Neutrophil (primary cell): ENCODE results near the gene ERG.

Experiments
- H3K27ac ChIP-seq: fragments of 200-600 bp; sonication (generic); 2 replicates; pipeline ENCODE4 v1.5.1; 2016; ENCODE audit warnings: mild to moderate bottlenecking, moderate library complexity
- H3K27me3 ChIP-seq: fragments of 200-600 bp; sonication (generic); 2 replicates; pipeline ENCODE4 v1.6.0; 2016; ENCODE audit warnings: mild to moderate bottlenecking
- H3K36me3 ChIP-seq: fragments of 200-600 bp; sonication (generic); 2 replicates; pipeline ENCODE4 v1.5.1; 2017
- H3K4me1 ChIP-seq, 2 experiments: fragments of 200-600 bp in 1 of 2; sonication (generic) in 1 of 2; 1 replicate in 1 of 2; 2 replicates in 1 of 2; pipeline versions ENCODE4 v1.5.1 to v1.6.1; 2013 to 2016; ENCODE audit warnings: low read depth in 1 of 2, low read length in 1 of 2, mild to moderate bottlenecking in 1 of 2, moderate library complexity in 1 of 2; ENCODE audit not compliant: control insufficient read depth in 1 of 2, insufficient read depth in 1 of 2
- H3K4me3 ChIP-seq, 2 experiments: fragments of 200-600 bp in 1 of 2; sonication (generic) in 1 of 2; 1 replicate in 1 of 2; 2 replicates in 1 of 2; pipeline ENCODE4 v1.5.1; 2013 to 2016; ENCODE audit warnings: low read depth in 1 of 2, low read length in 1 of 2, mild to moderate bottlenecking in 1 of 2, moderate library complexity in 1 of 2
- H3K9me3 ChIP-seq: fragments of 200-600 bp; sonication (generic); 2 replicates; pipeline ENCODE4 v1.5.1; 2016
- CTCF ChIP-seq: fragments of 200-600 bp; sonication (generic); IDR thresholded peaks from 2 replicates; pipeline ENCODE4 v1.5.1; 2016; ENCODE audit warnings: antibody characterized with exemption

Gene ERG

GRCh38 chr21:38486221-38486620 lies 12.1 kb downstream of the ERG start:
- Histone ChIP-seq H3K27ac (peak overlapping the region; percentile 42), H3K27me3 (no peaks in the 10 kb centered on the region), H3K4me3 (no peak overlapping the region), H3K9me3 (no peaks in the 10 kb centered on the region), H3K36me3 (no peaks in the 10 kb centered on the region), H3K4me1 (peaks cover 67 to 68% of the 10 kb centered on the region in 2 experiments)
- no peak for TF ChIP-seq CTCF

GRCh38 chr21:38479641-38480525 lies 18.4 kb downstream of the ERG start:
- no peak overlapping the region for H3K4me3 ChIP-seq
- H3K27me3 ChIP-seq, result no peaks in the 10 kb centered on the region
- no peaks in the 10 kb centered on the region for H3K36me3 ChIP-seq
- no peak overlapping the region for H3K27ac ChIP-seq
- TF ChIP-seq CTCF, result no peak
- no peaks in the 10 kb centered on the region for H3K9me3 ChIP-seq
- peaks cover 57 to 62% of the 10 kb centered on the region in 2 experiments for H3K4me1 ChIP-seq

GRCh38 chr21:38478782-38479181 lies 19.5 kb downstream of the ERG start:
- Histone ChIP-seq H3K4me3 (no peak overlapping the region), H3K27ac (peak overlapping the region; percentile 52), H3K27me3 (no peaks in the 10 kb centered on the region), H3K9me3 (no peaks in the 10 kb centered on the region), H3K36me3 (no peaks in the 10 kb centered on the region), H3K4me1 (peaks cover 60% of the 10 kb centered on the region in 2 experiments)
- no peak for TF ChIP-seq CTCF

- Histone ChIP-seq H3K4me3 (peak overlapping the region in 1 of 2 experiments; percentile 56), H3K4me1 (peaks cover 71 to 74% of the 10 kb centered on the region in 2 experiments), H3K9me3 (no peaks in the 10 kb centered on the region), H3K27ac (peak overlapping the region; percentile 52), H3K36me3 (no peaks in the 10 kb centered on the region), H3K27me3 (no peaks in the 10 kb centered on the region)
- TF ChIP-seq CTCF, result no peak
These were observed 21.1 kb downstream of the ERG start for GRCh38 chr21:38477226-38477625.

GRCh38 chr21:38476385-38476784 lies 21.9 kb downstream of the ERG start:
- H3K9me3 ChIP-seq, result no peaks in the 10 kb centered on the region
- H3K27ac ChIP-seq, result peak overlapping the region; percentile 66
- H3K27me3 ChIP-seq, result no peaks in the 10 kb centered on the region
- H3K4me3 ChIP-seq, result peak overlapping the region; percentile 27 to 56
- TF ChIP-seq CTCF, result no peak
- peaks cover 79 to 83% of the 10 kb centered on the region in 2 experiments for H3K4me1 ChIP-seq
- no peaks in the 10 kb centered on the region for H3K36me3 ChIP-seq
